ENCODE results near the gene RNF208.

The RNF208 gene

GRCh38 chr9:137200311-137201204 is 21.5 kb downstream of the RNF208 start, which contains the start of gene TPRN (continued):
- TF ChIP-seq IKZF3 (tag by site-specific recombination; IDR thresholded peaks at IDR 0.05) (no peak), ZXDB (tag by site-specific recombination; IDR thresholded peaks at IDR 0.05) (peak; percentile 96), ZNF510 (tag by site-specific recombination; IDR thresholded peaks at IDR 0.05; ENCODE audit: insufficient replicate concordance) (no peak), OVOL3 (tag by site-specific recombination; IDR thresholded peaks at IDR 0.05) (no peak), ZNF175 (tag by site-specific recombination; IDR thresholded peaks at IDR 0.05) (no peak), ZNF2 (tag by site-specific recombination; IDR thresholded peaks at IDR 0.05) (0 out of 2 replicates have a peak, but pooled peaks have one; percentile 41), ZFHX2 (tag by site-specific recombination; conservative IDR thresholded peaks at IDR 0.05) (no peak), ZNF600 (tag by site-specific recombination; IDR thresholded peaks at IDR 0.05) (0 out of 2 replicates have a peak, but pooled peaks have one; percentile 12), ZNF324 (tag by site-specific recombination; IDR thresholded peaks at IDR 0.05) (no peak), SP2 (tag by site-specific recombination; IDR thresholded peaks at IDR 0.05) (peak; percentile 100), ZNF211 (tag by site-specific recombination; IDR thresholded peaks at IDR 0.05; ENCODE audit: low read depth) (no peak), ZEB2 (tag by site-specific recombination; IDR thresholded peaks at IDR 0.05) (peak; percentile 87), ZNF518A (tag by site-specific recombination; conservative IDR thresholded peaks at IDR 0.05; ENCODE audit: low read depth) (no peak), YY2 (tag by site-specific recombination; IDR thresholded peaks at IDR 0.05) (no peak), ZNF362 (tag by site-specific recombination; IDR thresholded peaks at IDR 0.05) (no peak), ZBTB8A (tag by site-specific recombination; IDR thresholded peaks at IDR 0.05) (peak; percentile 75), ZNF10 (tag by site-specific recombination; IDR thresholded peaks at IDR 0.05) (no peak), FEZF1 (tag by site-specific recombination; IDR thresholded peaks at IDR 0.05) (no peak), ZNF529 (tag by site-specific recombination; IDR thresholded peaks at IDR 0.05; ENCODE audit: insufficient replicate concordance) (no peak), ZNF433 (tag by site-specific recombination; IDR thresholded peaks at IDR 0.05; ENCODE audit: low read depth) (no peak), ZNF114 (tag by site-specific recombination; IDR thresholded peaks at IDR 0.05) (no peak), HOXA7 (CRISPR knock-in tag; IDR thresholded peaks at IDR 0.05; ENCODE audit: borderline replicate concordance) (no peak)
- TF ChIP-seq, protein P1, sequence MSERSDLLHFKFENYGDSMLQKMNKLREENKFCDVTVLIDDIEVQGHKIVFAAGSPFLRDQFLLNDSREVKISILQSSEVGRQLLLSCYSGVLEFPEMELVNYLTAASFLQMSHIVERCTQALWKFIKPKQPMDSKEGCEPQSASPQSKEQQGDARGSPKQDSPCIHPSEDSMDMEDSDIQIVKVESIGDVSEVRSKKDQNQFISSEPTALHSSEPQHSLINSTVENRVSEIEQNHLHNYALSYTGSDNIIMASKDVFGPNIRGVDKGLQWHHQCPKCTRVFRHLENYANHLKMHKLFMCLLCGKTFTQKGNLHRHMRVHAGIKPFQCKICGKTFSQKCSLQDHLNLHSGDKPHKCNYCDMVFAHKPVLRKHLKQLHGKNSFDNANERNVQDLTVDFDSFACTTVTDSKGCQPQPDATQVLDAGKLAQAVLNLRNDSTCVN (tag by site-specific recombination; optimal IDR thresholded peaks at IDR 0.05), result peak; percentile 88
- TF ChIP-seq, protein P2, sequence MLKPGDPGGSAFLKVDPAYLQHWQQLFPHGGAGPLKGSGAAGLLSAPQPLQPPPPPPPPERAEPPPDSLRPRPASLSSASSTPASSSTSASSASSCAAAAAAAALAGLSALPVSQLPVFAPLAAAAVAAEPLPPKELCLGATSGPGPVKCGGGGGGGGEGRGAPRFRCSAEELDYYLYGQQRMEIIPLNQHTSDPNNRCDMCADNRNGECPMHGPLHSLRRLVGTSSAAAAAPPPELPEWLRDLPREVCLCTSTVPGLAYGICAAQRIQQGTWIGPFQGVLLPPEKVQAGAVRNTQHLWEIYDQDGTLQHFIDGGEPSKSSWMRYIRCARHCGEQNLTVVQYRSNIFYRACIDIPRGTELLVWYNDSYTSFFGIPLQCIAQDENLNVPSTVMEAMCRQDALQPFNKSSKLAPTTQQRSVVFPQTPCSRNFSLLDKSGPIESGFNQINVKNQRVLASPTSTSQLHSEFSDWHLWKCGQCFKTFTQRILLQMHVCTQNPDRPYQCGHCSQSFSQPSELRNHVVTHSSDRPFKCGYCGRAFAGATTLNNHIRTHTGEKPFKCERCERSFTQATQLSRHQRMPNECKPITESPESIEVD (tag by site-specific recombination; IDR thresholded peaks at IDR 0.05), result no peak
- TF ChIP-seq, protein P3, sequence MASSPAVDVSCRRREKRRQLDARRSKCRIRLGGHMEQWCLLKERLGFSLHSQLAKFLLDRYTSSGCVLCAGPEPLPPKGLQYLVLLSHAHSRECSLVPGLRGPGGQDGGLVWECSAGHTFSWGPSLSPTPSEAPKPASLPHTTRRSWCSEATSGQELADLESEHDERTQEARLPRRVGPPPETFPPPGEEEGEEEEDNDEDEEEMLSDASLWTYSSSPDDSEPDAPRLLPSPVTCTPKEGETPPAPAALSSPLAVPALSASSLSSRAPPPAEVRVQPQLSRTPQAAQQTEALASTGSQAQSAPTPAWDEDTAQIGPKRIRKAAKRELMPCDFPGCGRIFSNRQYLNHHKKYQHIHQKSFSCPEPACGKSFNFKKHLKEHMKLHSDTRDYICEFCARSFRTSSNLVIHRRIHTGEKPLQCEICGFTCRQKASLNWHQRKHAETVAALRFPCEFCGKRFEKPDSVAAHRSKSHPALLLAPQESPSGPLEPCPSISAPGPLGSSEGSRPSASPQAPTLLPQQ (tag by site-specific recombination; IDR thresholded peaks at IDR 0.05), result no peak
- TF ChIP-seq, protein P4, sequence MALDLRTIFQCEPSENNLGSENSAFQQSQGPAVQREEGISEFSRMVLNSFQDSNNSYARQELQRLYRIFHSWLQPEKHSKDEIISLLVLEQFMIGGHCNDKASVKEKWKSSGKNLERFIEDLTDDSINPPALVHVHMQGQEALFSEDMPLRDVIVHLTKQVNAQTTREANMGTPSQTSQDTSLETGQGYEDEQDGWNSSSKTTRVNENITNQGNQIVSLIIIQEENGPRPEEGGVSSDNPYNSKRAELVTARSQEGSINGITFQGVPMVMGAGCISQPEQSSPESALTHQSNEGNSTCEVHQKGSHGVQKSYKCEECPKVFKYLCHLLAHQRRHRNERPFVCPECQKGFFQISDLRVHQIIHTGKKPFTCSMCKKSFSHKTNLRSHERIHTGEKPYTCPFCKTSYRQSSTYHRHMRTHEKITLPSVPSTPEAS (tag by site-specific recombination; IDR thresholded peaks at IDR 0.05), result no peak

Measured in HEK293 (cell line).